CD14-positive monocyte (primary cell): Measurements from ENCODE around the gene PUM2. TPM values are rescaled to one million over a fixed set of nuclear protein-coding genes. Genes with fewer than 3 reads are reported as not detected.

ENCODE experiments used
- DNase-seq, 3 donors: peaks; one replicate each; pipeline ENCODE4 v3.0.0-alpha.2; 2011 to 2022
- H2AFZ ChIP-seq: 2 replicates; pipeline ENCODE4 v1.6.0; 2012; ENCODE audit warnings: mild to moderate bottlenecking, low read depth, low read length, inconsistent platforms; ENCODE audit not compliant: insufficient read depth, poor library complexity, severe bottlenecking
- H3K27ac ChIP-seq, 2 donors: 1 replicate in 1 of 2; 2 replicates in 1 of 2; pipeline ENCODE4 v1.5.1; 2012 to 2013; ENCODE audit warnings: low read length in 2 of 2, control low read depth in 1 of 2, inconsistent platforms in 1 of 2, low read depth in 1 of 2, mild to moderate bottlenecking in 1 of 2
- H3K27me3 ChIP-seq, 2 donors: one replicate each; pipeline versions ENCODE4 v1.6.0 to v1.6.1; 2011 to 2013; ENCODE audit warnings: low read length in 2 of 2; ENCODE audit not compliant: control insufficient read depth in 2 of 2, insufficient read depth in 2 of 2
- H3K36me3 ChIP-seq, 2 donors: replicated peaks in 1 of 2; 1 replicate in 1 of 2; 2 replicates in 1 of 2; pipeline versions ENCODE4 v1.5.1 to v1.6.1; 2012 to 2013; ENCODE audit warnings: low read length in 2 of 2, control low read depth in 1 of 2, inconsistent platforms in 1 of 2, mild to moderate bottlenecking in 1 of 2; ENCODE audit not compliant: insufficient read depth in 2 of 2, control insufficient read depth in 1 of 2
- H3K4me1 ChIP-seq, 2 donors: 1 replicate in 1 of 2; 2 replicates in 1 of 2; pipeline versions ENCODE4 v1.5.1 to v1.6.1; 2012 to 2013; ENCODE audit warnings: low read length in 2 of 2, control low read depth in 1 of 2, inconsistent platforms in 1 of 2, mild to moderate bottlenecking in 1 of 2, moderate library complexity in 1 of 2; ENCODE audit not compliant: insufficient read depth in 2 of 2, control insufficient read depth in 1 of 2
- H3K4me2 ChIP-seq: replicated peaks from 2 replicates; pipeline ENCODE3; 2012; ENCODE audit warnings: low read length, moderate library complexity, mild to moderate bottlenecking; ENCODE audit not compliant: poor library complexity, severe bottlenecking; ENCODE audit errors: extremely low read depth
- H3K4me3 ChIP-seq, 3 experiments: fragments of 200-600 bp in 1 of 3; sonication (generic) in 1 of 3; replicated peaks in 1 of 3; 1 replicate in 2 of 3; 2 replicates in 1 of 3; pipeline ENCODE4 v1.5.1; 2011 to 2013; ENCODE audit warnings: low read length in 3 of 3, mild to moderate bottlenecking in 3 of 3, control low read depth in 2 of 3, low read depth in 2 of 3, inconsistent platforms in 1 of 3, moderate library complexity in 1 of 3
- H3K79me2 ChIP-seq: 2 replicates; pipeline ENCODE4 v1.6.0; 2012; ENCODE audit warnings: mild to moderate bottlenecking, control low read depth, inconsistent platforms, low read length, moderate library complexity; ENCODE audit not compliant: insufficient read depth
- H3K9ac ChIP-seq: 2 replicates; pipeline ENCODE4 v1.6.0; 2017; ENCODE audit warnings: low read length, mild to moderate bottlenecking; ENCODE audit not compliant: insufficient read depth, poor library complexity, severe bottlenecking
- H3K9me3 ChIP-seq, 2 donors: replicated peaks in 1 of 2; 1 replicate in 1 of 2; 2 replicates in 1 of 2; pipeline versions ENCODE4 v1.5.1 to v1.6.1; 2012 to 2013; ENCODE audit warnings: low read length in 2 of 2, control low read depth in 1 of 2; ENCODE audit not compliant: control insufficient read depth in 1 of 2, insufficient read depth in 1 of 2
- H4K20me1 ChIP-seq: 2 replicates; pipeline ENCODE4 v1.6.0; 2012; ENCODE audit warnings: mild to moderate bottlenecking, low read length, control low read depth, moderate library complexity; ENCODE audit not compliant: insufficient read depth
- H3K27ac Mint-ChIP-seq, 7 donors: one replicate each; pipeline ENCODE4 v1.8.0; 2020; ENCODE audit warnings: mild to moderate bottlenecking in 7 of 7, mixed read lengths in 7 of 7, moderate library complexity in 6 of 7, inconsistent platforms in 2 of 7
- H3K27me3 Mint-ChIP-seq, 3 donors: one replicate each; pipeline ENCODE4 v1.8.0; 2021 to 2022; ENCODE audit warnings: low read depth in 3 of 3, mild to moderate bottlenecking in 3 of 3, mixed read lengths in 3 of 3, moderate library complexity in 3 of 3, inconsistent platforms in 1 of 3
- H3K36me3 Mint-ChIP-seq, 2 donors: one replicate each; pipeline ENCODE4 v1.8.0; 2020; ENCODE audit warnings: mixed read lengths in 2 of 2, inconsistent platforms in 1 of 2, mild to moderate bottlenecking in 1 of 2
- H3K4me1 Mint-ChIP-seq: one replicate; pipeline ENCODE4 v1.8.0; 2020; ENCODE audit warnings: mild to moderate bottlenecking, mixed read lengths
- H3K4me3 Mint-ChIP-seq, 2 donors: one replicate each; pipeline ENCODE4 v1.8.0; 2020; ENCODE audit warnings: mild to moderate bottlenecking in 2 of 2, mixed read lengths in 2 of 2, moderate library complexity in 1 of 2
- H3K9me3 Mint-ChIP-seq, 7 donors: one replicate each; pipeline ENCODE4 v1.8.0; 2020 to 2022; ENCODE audit warnings: mixed read lengths in 7 of 7, mild to moderate bottlenecking in 6 of 7, moderate library complexity in 6 of 7, inconsistent platforms in 2 of 7
- CTCF ChIP-seq: fragments of 200-600 bp; IDR thresholded peaks from one replicate; pipeline ENCODE4 v1.8.0; 2022; ENCODE audit warnings: antibody characterized with exemption, mild to moderate bottlenecking
- WGBS: methylation state at CpG from one replicate; pipeline ENCODE4 v1.1.5; 2013; ENCODE audit warnings: missing lambda C conversion rate; ENCODE audit not compliant: insufficient coverage; 5-methylcytosine and 5-hydroxymethylcytosine counted together
- intact Hi-C, 2 donors: fragments of 100-400 bp; cut with micrococcal nuclease; formaldehyde crosslinking; loops; one replicate each; pipeline versions ENCODE4 v1.15.0 to v1.15.1; 2023
- polyA plus RNA-seq, 3 donors: library from polyadenylated mRNA; depleted of rRNA in 1 of 3; unstranded in 2 of 3; stranded (reverse) in 1 of 3; fragments of 300-500 nt in 2 of 3; fragments of >200 nt in 1 of 3; fragmentation: Illumina TruSeq in 2 of 3; gene quantifications; 1 replicate in 2 of 3; 2 replicates in 1 of 3; pipeline ENCODE4 v1.2.3, GENCODE V29; 2012 to 2021

Gene PUM2
- polyA plus RNA-seq, 3 donors = 7.2 to 22.4 (median 8.3) TPM

- Histone ChIP-seq H2AFZ (no peak overlapping the region), H3K27me3 (no peaks in the 10 kb centered on the region), H3K79me2 (no peaks in the 10 kb centered on the region), H3K9ac (no peak overlapping the region), H3K4me1 (no peaks in the 10 kb centered on the region), H3K36me3 (no peaks in the 10 kb centered on the region), H3K4me3 (no peak overlapping the region), H3K4me2 (no peak overlapping the region), H4K20me1 (no peaks in the 10 kb centered on the region), H3K27ac (no peak overlapping the region), H3K9me3 (no peaks in the 10 kb centered on the region)
- H3K27me3 Mint-ChIP-seq = peaks cover 0 to 4% (median 3%) of the 10 kb centered on the region in 3 donors
- TF ChIP-seq CTCF = no peak
- no peaks in the 10 kb centered on the region for H3K36me3 Mint-ChIP-seq
- no peaks in the 10 kb centered on the region for H3K9me3 Mint-ChIP-seq
- H3K27ac Mint-ChIP-seq = no peak overlapping the region
- intact Hi-C loops = no loop called here
- no peak overlapping the region for H3K4me3 Mint-ChIP-seq
- no peak for DNase-seq
- H3K4me1 Mint-ChIP-seq = peaks cover 5% of the 10 kb centered on the region
- WGBS = 24% methylated on average over 5 of the region's 5 CpGs
Observed at GRCh38 chr2:20207051-20207450, 143.6 kb downstream of the PUM2 start.

GRCh38 chr2:20205915-20206524 is 144.6 kb downstream of the PUM2 start:
- H3K4me3 Mint-ChIP-seq = no peak overlapping the region
- no peak for DNase-seq
- H3K4me1 Mint-ChIP-seq = peaks cover 5% of the 10 kb centered on the region

More at GRCh38 chr2:20205915-20206524, 144.6 kb downstream of the PUM2 start:
- H3K27ac ChIP-seq = no peak overlapping the region
- Mint-ChIP-seq H3K9me3 (no peaks in the 10 kb centered on the region), H3K27ac (no peak overlapping the region), H3K27me3 (peaks cover 0 to 4% (median 3%) of the 10 kb centered on the region in 3 donors), H3K36me3 (no peaks in the 10 kb centered on the region)
- H3K4me2 ChIP-seq = no peak overlapping the region
- no peak overlapping the region for H3K9ac ChIP-seq
- no peaks in the 10 kb centered on the region for H3K27me3 ChIP-seq
- intact Hi-C loops = no loop called here
- H3K9me3 ChIP-seq = no peaks in the 10 kb centered on the region
- no peaks in the 10 kb centered on the region for H3K79me2 ChIP-seq
- no peak overlapping the region for H3K4me3 ChIP-seq
- no peaks in the 10 kb centered on the region for H3K36me3 ChIP-seq
- no peaks in the 10 kb centered on the region for H4K20me1 ChIP-seq
- H2AFZ ChIP-seq = no peak overlapping the region
- no peak for TF ChIP-seq CTCF
- WGBS = 98% methylated on average over 9 of the region's 10 CpGs
- no peaks in the 10 kb centered on the region for H3K4me1 ChIP-seq
